Heart left ventricle (tissue), 13 donors: ENCODE results near the gene FCMR.

Source experiments
- POLR2A ChIP-seq, 2 donors: fragments of 450-650 bp; IDR thresholded peaks; one replicate each; pipeline ENCODE4 v1.6.1; 2017; ENCODE audit warnings: antibody characterized with exemption in 2 of 2, mild to moderate bottlenecking in 2 of 2, moderate library complexity in 2 of 2
- TF ChIP-seq, protein P1 (sequence below), 12 donors: fragments of 200-600 bp; sonication (generic) in 4 of 12; IDR thresholded peaks; one replicate each; pipeline versions ENCODE4 v1.5.0 to v1.8.0; 2018 to 2022; ENCODE audit warnings: antibody characterized with exemption in 12 of 12, mild to moderate bottlenecking in 5 of 12
- donor health status: ischemic (EF 13 %, LVEDD 7.1; RV severe dilation, severe dysfunction).
- donor health status: DM: no; HTN: yes; CAD: no.
- donor health status: DM: no; HTN: no; CAD: no.
- donor health status: ischemic (EF 25% LVEDD 6.9; RV normal size, moderate dysfunction).
- donor health status: ischemic (EF 25% LVEDD 5.7; RV mildly dilated, moderate dysfunction).
- donor health status: ischemic (EF 35%, LVEDD 5.7; RV mildly dilated, moderate dysfunction).
- donor health status: nonischemic (EF 11% LVEDD 7.7; RV severe dilation, severe dysfunction).
- donor health status: DM: yes; HTN: yes; CAD: no.
- donor health status: PGD.
- donor health status: ischemic (EF 29% LVEDD 5.4; RV normal size, mild dysfunction).
- donor health status: nonischemic (EF 23%, LVEDD 6.1; RV moderate dilation, normal function).

DNA sequence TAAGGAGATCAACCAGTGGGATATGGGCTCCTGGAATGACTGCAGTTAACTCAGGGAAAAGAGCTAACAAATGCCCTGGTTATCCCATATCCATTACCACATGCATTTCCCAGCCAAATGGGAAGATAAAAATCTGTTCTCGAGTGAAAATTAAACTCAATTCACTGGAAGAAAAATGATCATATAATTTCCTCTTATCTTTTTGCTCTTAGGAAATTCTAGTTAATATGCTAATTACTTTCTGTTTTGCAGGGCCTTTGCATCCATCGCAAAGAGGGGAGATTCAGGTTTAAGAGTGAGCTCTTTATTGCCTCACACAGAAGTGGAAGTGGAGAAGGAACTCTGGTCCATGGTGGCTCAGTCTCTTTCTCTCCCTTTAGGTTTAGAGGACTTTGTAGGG lies 28.4 kb downstream of the FCMR start:
- TF ChIP-seq, protein P1, sequence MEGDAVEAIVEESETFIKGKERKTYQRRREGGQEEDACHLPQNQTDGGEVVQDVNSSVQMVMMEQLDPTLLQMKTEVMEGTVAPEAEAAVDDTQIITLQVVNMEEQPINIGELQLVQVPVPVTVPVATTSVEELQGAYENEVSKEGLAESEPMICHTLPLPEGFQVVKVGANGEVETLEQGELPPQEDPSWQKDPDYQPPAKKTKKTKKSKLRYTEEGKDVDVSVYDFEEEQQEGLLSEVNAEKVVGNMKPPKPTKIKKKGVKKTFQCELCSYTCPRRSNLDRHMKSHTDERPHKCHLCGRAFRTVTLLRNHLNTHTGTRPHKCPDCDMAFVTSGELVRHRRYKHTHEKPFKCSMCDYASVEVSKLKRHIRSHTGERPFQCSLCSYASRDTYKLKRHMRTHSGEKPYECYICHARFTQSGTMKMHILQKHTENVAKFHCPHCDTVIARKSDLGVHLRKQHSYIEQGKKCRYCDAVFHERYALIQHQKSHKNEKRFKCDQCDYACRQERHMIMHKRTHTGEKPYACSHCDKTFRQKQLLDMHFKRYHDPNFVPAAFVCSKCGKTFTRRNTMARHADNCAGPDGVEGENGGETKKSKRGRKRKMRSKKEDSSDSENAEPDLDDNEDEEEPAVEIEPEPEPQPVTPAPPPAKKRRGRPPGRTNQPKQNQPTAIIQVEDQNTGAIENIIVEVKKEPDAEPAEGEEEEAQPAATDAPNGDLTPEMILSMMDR (IDR thresholded peaks at IDR 0.05): no peak
- no peak for TF ChIP-seq POLR2A (IDR thresholded peaks at IDR 0.05)
